CD4-positive, CD25-positive, alpha-beta regulatory T cell (primary cell): ENCODE data around the gene KLF3. TPM values are rescaled to one million over a fixed set of nuclear protein-coding genes. Genes with fewer than 3 reads are reported as not detected.

Source experiments
- ATAC-seq, 2 donors: fragments of 150-1000 bp; cut with Tn5 transposase; one replicate each; pipeline ENCODE4 v1.10.0; 2021; ENCODE audit warnings: low read depth in 2 of 2, moderate number of reproducible peaks in 2 of 2, moderate library complexity in 1 of 2
- DNase-seq, 3 donors: peaks; one replicate each; pipeline versions ENCODE4 v3.0.0 to v3.0.0-alpha.2; 2012 to 2022; ENCODE audit warnings: mixed read lengths in 1 of 3
- H3K27ac ChIP-seq: one replicate; pipeline ENCODE4 v1.7.0; 2013; ENCODE audit warnings: mild to moderate bottlenecking, low read length; ENCODE audit not compliant: insufficient read depth, poor library complexity, severe bottlenecking
- H3K27me3 ChIP-seq: one replicate; pipeline ENCODE4 v1.7.0; 2013; ENCODE audit warnings: low read length; ENCODE audit not compliant: control insufficient read depth, insufficient read depth
- H3K36me3 ChIP-seq: one replicate; pipeline ENCODE4 v1.7.0; 2013; ENCODE audit warnings: mild to moderate bottlenecking, low read length, moderate library complexity; ENCODE audit not compliant: control insufficient read depth, insufficient read depth
- H3K4me1 ChIP-seq: 2 replicates; pipeline ENCODE4 v1.7.0; 2013; ENCODE audit warnings: mild to moderate bottlenecking, low read length; ENCODE audit not compliant: insufficient read depth, control insufficient read depth, poor library complexity, severe bottlenecking
- H3K4me3 ChIP-seq: one replicate; pipeline ENCODE4 v1.7.0; 2013; ENCODE audit warnings: low read depth, mild to moderate bottlenecking, low read length, moderate library complexity
- H3K9me3 ChIP-seq, 2 experiments: 1 replicate in 1 of 2; 2 replicates in 1 of 2; pipeline ENCODE4 v1.7.0; 2013; ENCODE audit warnings: low read length in 2 of 2, mild to moderate bottlenecking in 1 of 2, moderate library complexity in 1 of 2; ENCODE audit not compliant: control insufficient read depth in 2 of 2
- H3K27ac Mint-ChIP-seq, 3 donors: one replicate each; pipeline ENCODE4 v1.8.0; 2020 to 2022; ENCODE audit warnings: mild to moderate bottlenecking in 3 of 3, mixed read lengths in 3 of 3, moderate library complexity in 2 of 3
- H3K27me3 Mint-ChIP-seq: one replicate; pipeline ENCODE4 v1.8.0; 2022; ENCODE audit warnings: mild to moderate bottlenecking, mixed read lengths
- H3K36me3 Mint-ChIP-seq: one replicate; pipeline ENCODE4 v1.8.0; 2020; ENCODE audit warnings: mixed read lengths
- H3K4me1 Mint-ChIP-seq, 4 donors: one replicate each; pipeline ENCODE4 v1.8.0; 2020 to 2022; ENCODE audit warnings: mixed read lengths in 4 of 4, mild to moderate bottlenecking in 1 of 4
- H3K4me3 Mint-ChIP-seq, 4 donors: one replicate each; pipeline ENCODE4 v1.8.0; 2020 to 2022; ENCODE audit warnings: mild to moderate bottlenecking in 4 of 4, mixed read lengths in 4 of 4, moderate library complexity in 3 of 4
- H3K9me3 Mint-ChIP-seq, 7 donors: one replicate each; pipeline ENCODE4 v1.8.0; 2020 to 2022; ENCODE audit warnings: mixed read lengths in 7 of 7, mild to moderate bottlenecking in 3 of 7, moderate library complexity in 2 of 7
- polyA plus RNA-seq, 4 donors: library from polyadenylated mRNA; unstranded; fragments of 300-500 nt; fragmentation: Illumina TruSeq; gene quantifications; one replicate each; pipeline ENCODE4 v1.2.3, GENCODE V29; 2021
- total RNA-seq: library from RNA; stranded (reverse); gene quantifications from one replicate; pipeline ENCODE4 v1.2.3, GENCODE V29; 2022

Gene KLF3
- total and polyA plus RNA-seq, 5 donors from 2014 or later: 74.9 to 126 (median 87.0) TPM

- ATAC-seq: no peak
- peaks cover 46% of the 10 kb centered on the region for H3K36me3 Mint-ChIP-seq
- H3K9me3 Mint-ChIP-seq: no peaks in the 10 kb centered on the region
- peaks cover 57 to 93% (median 77%) of the 10 kb centered on the region in 4 donors for H3K4me1 Mint-ChIP-seq
- no peaks in the 10 kb centered on the region for H3K9me3 ChIP-seq
- peak overlapping the region in 1 of 3 donors; percentile 93 for H3K27ac Mint-ChIP-seq
- H3K27me3 Mint-ChIP-seq: no peaks in the 10 kb centered on the region
- no peak for DNase-seq
- H3K36me3 ChIP-seq: peaks cover 79% of the 10 kb centered on the region
- peak overlapping the region in 2 of 4 donors; percentile 57 to 83 for H3K4me3 Mint-ChIP-seq
- peaks cover 72% of the 10 kb centered on the region for H3K4me1 ChIP-seq
- peak overlapping the region; percentile 44 for H3K27ac ChIP-seq
- H3K27me3 ChIP-seq: no peaks in the 10 kb centered on the region
- H3K4me3 ChIP-seq: no peak overlapping the region
Observed at GRCh38 chr4:38683276-38683675, 19.3 kb downstream of the KLF3 start.

DNA sequence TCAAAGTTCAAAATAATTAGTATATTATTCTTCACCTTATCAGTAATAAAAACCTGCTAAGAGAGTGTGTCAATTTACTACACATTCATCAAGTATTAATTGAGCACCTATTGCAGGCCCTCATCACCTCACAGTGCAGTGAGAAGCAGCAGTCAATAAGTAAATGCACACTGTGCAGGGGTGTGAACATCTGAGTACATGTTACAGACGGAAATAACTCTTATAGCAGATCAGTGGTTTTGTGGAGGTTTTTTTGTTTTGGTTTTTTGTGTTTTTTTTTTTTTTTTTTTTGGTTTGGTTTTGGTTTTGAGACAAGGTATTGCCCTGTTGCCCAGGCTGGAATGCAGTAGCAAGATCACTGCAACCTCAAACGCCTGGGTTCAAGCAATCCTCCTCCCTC is 20.3 kb downstream of the KLF3 start:
- ATAC-seq: peak; percentile 63 to 68
- Histone ChIP-seq H3K27ac (no peak overlapping the region), H3K4me1 (peaks cover 63% of the 10 kb centered on the region), H3K27me3 (no peaks in the 10 kb centered on the region), H3K36me3 (peaks cover 80% of the 10 kb centered on the region), H3K4me3 (peak overlapping the region; percentile 27), H3K9me3 (no peaks in the 10 kb centered on the region)
- Mint-ChIP-seq H3K4me3 (peak overlapping the region; percentile 19 to 83 (median 62)), H3K36me3 (peaks cover 46% of the 10 kb centered on the region), H3K27ac (peak overlapping the region; percentile 79 to 93 (median 87)), H3K4me1 (peaks cover 55 to 90% (median 68%) of the 10 kb centered on the region in 4 donors), H3K27me3 (no peaks in the 10 kb centered on the region), H3K9me3 (no peaks in the 10 kb centered on the region)
- peak in 1 of 3 donors; percentile 61 for DNase-seq

- Mint-ChIP-seq H3K27ac (peak overlapping the region; percentile 62 to 87 (median 79)), H3K4me1 (peaks cover 53 to 82% (median 62%) of the 10 kb centered on the region in 4 donors), H3K27me3 (no peaks in the 10 kb centered on the region), H3K36me3 (peaks cover 48% of the 10 kb centered on the region), H3K9me3 (no peaks in the 10 kb centered on the region), H3K4me3 (peak overlapping the region; percentile 19 to 83 (median 62))
- peak overlapping the region; percentile 13 for H3K4me3 ChIP-seq
- H3K27me3 ChIP-seq: no peaks in the 10 kb centered on the region
- H3K27ac ChIP-seq: peak overlapping the region; percentile 2
- no peak for DNase-seq
- peaks cover 87% of the 10 kb centered on the region for H3K36me3 ChIP-seq
- no peak for ATAC-seq
- peaks cover 58% of the 10 kb centered on the region for H3K4me1 ChIP-seq
- H3K9me3 ChIP-seq: no peaks in the 10 kb centered on the region
Observed at GRCh38 chr4:38684951-38685844, 21.2 kb downstream of the KLF3 start.

GRCh38 chr4:38686682-38687081 is 22.7 kb downstream of the KLF3 start:
- no peak for DNase-seq
- H3K36me3 Mint-ChIP-seq: peaks cover 47% of the 10 kb centered on the region
- no peak overlapping the region for H3K4me3 ChIP-seq
- no peak overlapping the region for H3K27ac Mint-ChIP-seq
- no peaks in the 10 kb centered on the region for H3K27me3 ChIP-seq
- peaks cover 50% of the 10 kb centered on the region for H3K4me1 ChIP-seq
- no peak for ATAC-seq
- no peaks in the 10 kb centered on the region for H3K9me3 Mint-ChIP-seq
- peaks cover 51 to 72% (median 55%) of the 10 kb centered on the region in 4 donors for H3K4me1 Mint-ChIP-seq
- H3K27me3 Mint-ChIP-seq: no peaks in the 10 kb centered on the region
- H3K27ac ChIP-seq: no peak overlapping the region
- peaks cover 90% of the 10 kb centered on the region for H3K36me3 ChIP-seq
- H3K9me3 ChIP-seq: no peaks in the 10 kb centered on the region
- H3K4me3 Mint-ChIP-seq: peak overlapping the region in 2 of 4 donors; percentile 21 to 26

DNA sequence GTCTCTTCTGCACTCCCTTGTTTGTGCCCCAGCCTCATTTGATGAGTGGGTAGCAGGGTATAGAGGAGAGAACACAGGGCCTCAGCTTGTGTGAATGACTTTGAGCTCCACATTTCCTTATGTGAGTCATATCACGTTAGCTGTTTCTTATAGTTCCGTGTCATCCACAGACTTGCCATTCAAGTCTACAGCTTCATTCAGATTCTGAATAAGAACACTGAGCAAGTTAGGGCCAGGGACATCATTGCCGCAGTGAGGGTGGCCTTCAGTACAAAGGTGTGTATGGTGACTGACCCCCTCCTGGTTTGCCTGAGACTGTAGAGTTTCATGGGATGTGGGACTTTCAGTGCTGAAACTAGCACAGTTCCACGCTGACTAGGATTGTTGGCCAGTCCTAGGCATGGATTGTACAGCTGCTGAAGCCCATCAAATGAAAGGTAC is 23.6 kb downstream of the KLF3 start:
- H3K27ac Mint-ChIP-seq: peak overlapping the region; percentile 15 to 89 (median 27)
- H3K4me1 ChIP-seq: peaks cover 41% of the 10 kb centered on the region
- H3K4me1 Mint-ChIP-seq: peaks cover 47 to 64% (median 49%) of the 10 kb centered on the region in 4 donors
- peak overlapping the region; percentile 47 for H3K27ac ChIP-seq
- DNase-seq: peak in 1 of 3 donors; percentile 34
- H3K4me3 Mint-ChIP-seq: peak overlapping the region in 2 of 4 donors; percentile 17 to 65
- H3K4me3 ChIP-seq: peak overlapping the region; percentile 35
- no peaks in the 10 kb centered on the region for H3K27me3 Mint-ChIP-seq
- ATAC-seq: peak; percentile 55 to 79
- H3K9me3 ChIP-seq: no peaks in the 10 kb centered on the region
- peaks cover 43% of the 10 kb centered on the region for H3K36me3 Mint-ChIP-seq
- peaks cover 92% of the 10 kb centered on the region for H3K36me3 ChIP-seq
- H3K9me3 Mint-ChIP-seq: no peaks in the 10 kb centered on the region
- H3K27me3 ChIP-seq: no peaks in the 10 kb centered on the region

DNA sequence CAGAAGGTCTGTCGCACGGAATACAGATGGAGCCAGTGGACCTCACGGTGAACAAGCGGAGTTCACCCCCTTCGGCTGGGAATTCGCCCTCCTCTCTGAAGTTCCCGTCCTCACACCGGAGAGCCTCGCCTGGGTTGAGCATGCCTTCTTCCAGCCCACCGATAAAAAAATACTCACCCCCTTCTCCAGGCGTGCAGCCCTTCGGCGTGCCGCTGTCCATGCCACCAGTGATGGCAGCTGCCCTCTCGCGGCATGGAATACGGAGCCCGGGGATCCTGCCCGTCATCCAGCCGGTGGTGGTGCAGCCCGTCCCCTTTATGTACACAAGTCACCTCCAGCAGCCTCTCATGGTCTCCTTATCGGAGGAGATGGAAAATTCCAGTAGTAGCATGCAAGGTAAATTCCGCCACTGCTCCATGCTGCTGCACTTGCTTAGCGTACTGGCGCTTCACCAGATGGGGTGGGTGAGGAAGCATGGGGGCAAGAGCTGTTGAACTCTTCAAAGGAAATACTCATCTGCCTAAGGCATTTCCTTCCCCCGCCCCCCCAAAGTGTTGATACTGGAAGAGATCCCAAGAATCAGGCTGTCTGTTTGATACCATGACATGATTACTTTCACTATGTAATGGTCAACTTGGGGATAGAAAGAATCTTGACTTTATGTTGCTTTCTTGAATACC is 24.8 kb downstream of the KLF3 start:
- Mint-ChIP-seq H3K9me3 (no peaks in the 10 kb centered on the region), H3K36me3 (peaks cover 42% of the 10 kb centered on the region), H3K4me1 (peaks cover 45 to 52% (median 47%) of the 10 kb centered on the region in 4 donors), H3K27ac (no peak overlapping the region), H3K4me3 (no peak overlapping the region), H3K27me3 (no peaks in the 10 kb centered on the region)
- H3K4me3 ChIP-seq: no peak overlapping the region
- ATAC-seq (no peak), DNase-seq (no peak)
- no peak overlapping the region for H3K27ac ChIP-seq
- no peaks in the 10 kb centered on the region for H3K27me3 ChIP-seq
- no peaks in the 10 kb centered on the region for H3K9me3 ChIP-seq
- H3K4me1 ChIP-seq: peaks cover 30% of the 10 kb centered on the region
- H3K36me3 ChIP-seq: peaks cover 89% of the 10 kb centered on the region

- H3K27me3 ChIP-seq: no peaks in the 10 kb centered on the region
- Mint-ChIP-seq H3K27me3 (no peaks in the 10 kb centered on the region), H3K9me3 (peaks cover 0 to 2% (median 0%) of the 10 kb centered on the region in 7 donors), H3K36me3 (peaks cover 54% of the 10 kb centered on the region), H3K4me1 (peaks cover 22 to 41% (median 32%) of the 10 kb centered on the region in 4 donors), H3K27ac (no peak overlapping the region), H3K4me3 (no peak overlapping the region)
- H3K4me1 ChIP-seq: peaks cover 9% of the 10 kb centered on the region
- no peak for ATAC-seq
- H3K27ac ChIP-seq: no peak overlapping the region
- no peak for DNase-seq
- H3K36me3 ChIP-seq: peaks cover 92% of the 10 kb centered on the region
- H3K4me3 ChIP-seq: no peak overlapping the region
- H3K9me3 ChIP-seq: no peaks in the 10 kb centered on the region
Observed at GRCh38 chr4:38691251-38692008, 27.4 kb downstream of the KLF3 start.
